ENCODE measurements around the gene MTREX. TPM values are rescaled to one million over a fixed set of nuclear protein-coding genes. Genes with fewer than 3 reads are reported as not detected.

Gene MTREX
- total RNA-seq, 2 experiments from 2014 or later: 50.9 to 54.5 TPM

GRCh38 chr5:55350754-55351153 is 43.0 kb downstream of the MTREX start:
- CTCF ChIA-PET: no interaction called here

DNA sequence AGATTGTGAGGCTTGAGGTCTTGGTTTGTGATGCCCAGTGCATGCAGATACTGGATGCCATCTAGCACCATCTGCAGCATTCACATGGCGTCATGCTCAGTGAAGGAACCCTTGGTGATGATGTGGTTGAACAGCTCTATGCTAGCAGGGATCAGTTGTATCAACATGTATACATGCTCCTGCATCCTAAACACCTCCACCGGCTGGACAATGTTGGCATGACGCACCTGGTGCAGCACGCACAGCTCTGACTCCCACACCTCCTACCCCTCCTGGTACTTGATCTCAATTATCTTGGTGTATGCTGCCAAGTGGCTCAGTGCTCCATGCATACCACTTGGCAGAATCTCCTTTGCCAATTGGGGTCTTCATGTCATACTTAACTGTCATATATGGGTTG is 49.1 kb downstream of the MTREX start:
- Histone ChIP-seq H3K27ac (ENCODE audit: low read depth in 1 of 2, low read length in 2 of 2) (no peak overlapping the region), H3K4me1 (ENCODE audit: insufficient read depth, low read length) (no peaks in the 10 kb centered on the region), H3K9me3 (ENCODE audit: control insufficient read depth in 1 of 2, insufficient read depth in 1 of 2, low read length in 2 of 2) (no peaks in the 10 kb centered on the region), H3K36me3 (ENCODE audit: insufficient read depth, low read length) (peaks cover 84% of the 10 kb centered on the region), H3K4me3 (ENCODE audit: low read length) (no peak overlapping the region), H3K27me3 (ENCODE audit: control insufficient read depth in 1 of 2, insufficient read depth in 2 of 2, low read length in 2 of 2) (no peaks in the 10 kb centered on the region)
- no peak for ATAC-seq (ENCODE audit: poor library complexity)
- Mint-ChIP-seq H3K27ac (no peak overlapping the region), H3K36me3 (ENCODE audit: low read depth) (peaks cover 82% of the 10 kb centered on the region), H3K9me3 (no peaks in the 10 kb centered on the region), H3K4me1 (ENCODE audit: low read depth) (no peaks in the 10 kb centered on the region), H3K4me3 (no peak overlapping the region), H3K27me3 (no peaks in the 10 kb centered on the region)
- TF ChIP-seq, protein P1, sequence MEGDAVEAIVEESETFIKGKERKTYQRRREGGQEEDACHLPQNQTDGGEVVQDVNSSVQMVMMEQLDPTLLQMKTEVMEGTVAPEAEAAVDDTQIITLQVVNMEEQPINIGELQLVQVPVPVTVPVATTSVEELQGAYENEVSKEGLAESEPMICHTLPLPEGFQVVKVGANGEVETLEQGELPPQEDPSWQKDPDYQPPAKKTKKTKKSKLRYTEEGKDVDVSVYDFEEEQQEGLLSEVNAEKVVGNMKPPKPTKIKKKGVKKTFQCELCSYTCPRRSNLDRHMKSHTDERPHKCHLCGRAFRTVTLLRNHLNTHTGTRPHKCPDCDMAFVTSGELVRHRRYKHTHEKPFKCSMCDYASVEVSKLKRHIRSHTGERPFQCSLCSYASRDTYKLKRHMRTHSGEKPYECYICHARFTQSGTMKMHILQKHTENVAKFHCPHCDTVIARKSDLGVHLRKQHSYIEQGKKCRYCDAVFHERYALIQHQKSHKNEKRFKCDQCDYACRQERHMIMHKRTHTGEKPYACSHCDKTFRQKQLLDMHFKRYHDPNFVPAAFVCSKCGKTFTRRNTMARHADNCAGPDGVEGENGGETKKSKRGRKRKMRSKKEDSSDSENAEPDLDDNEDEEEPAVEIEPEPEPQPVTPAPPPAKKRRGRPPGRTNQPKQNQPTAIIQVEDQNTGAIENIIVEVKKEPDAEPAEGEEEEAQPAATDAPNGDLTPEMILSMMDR (IDR thresholded peaks at IDR 0.05): no peak
- POLR2A ChIA-PET: no interaction called here
- CTCF ChIA-PET: no interaction called here
- no peak for DNase-seq
- intact Hi-C loops (cut with DNase I, micrococcal nuclease): no loop called here

More at GRCh38 chr5:55350754-55351153, 43.0 kb downstream of the MTREX start:
- no peaks in the 10 kb centered on the region for H3K9me3 ChIP-seq (ENCODE audit: control insufficient read depth in 1 of 2, insufficient read depth in 1 of 2, low read length in 2 of 2)
- no peaks in the 10 kb centered on the region for H3K4me1 ChIP-seq (ENCODE audit: insufficient read depth, low read length)
- POLR2A ChIA-PET: no interaction called here
- H3K27me3 ChIP-seq (ENCODE audit: control insufficient read depth in 1 of 2, insufficient read depth in 2 of 2, low read length in 2 of 2): no peaks in the 10 kb centered on the region
- Mint-ChIP-seq H3K9me3 (no peaks in the 10 kb centered on the region), H3K27me3 (no peaks in the 10 kb centered on the region), H3K4me3 (no peak overlapping the region), H3K4me1 (ENCODE audit: low read depth) (peaks cover 6% of the 10 kb centered on the region), H3K36me3 (ENCODE audit: low read depth) (peaks cover 88% of the 10 kb centered on the region), H3K27ac (no peak overlapping the region)
- H3K4me3 ChIP-seq (ENCODE audit: low read length): no peak overlapping the region
- H3K27ac ChIP-seq (ENCODE audit: low read depth in 1 of 2, low read length in 2 of 2): no peak overlapping the region
- intact Hi-C loops (cut with DNase I, micrococcal nuclease): no loop called here
- no peak for ATAC-seq (ENCODE audit: poor library complexity)
- DNase-seq: no peak
- peaks cover 88% of the 10 kb centered on the region for H3K36me3 ChIP-seq (ENCODE audit: insufficient read depth, low read length)
- TF ChIP-seq, protein P1 (IDR thresholded peaks at IDR 0.05): no peak

- H3K27me3 Mint-ChIP-seq: no peaks in the 10 kb centered on the region
- peaks cover 77% of the 10 kb centered on the region for H3K36me3 Mint-ChIP-seq (ENCODE audit: low read depth)
- TF ChIP-seq, protein P1 (IDR thresholded peaks at IDR 0.05): no peak
- H3K4me3 ChIP-seq (ENCODE audit: low read length): no peak overlapping the region
- no peaks in the 10 kb centered on the region for H3K9me3 ChIP-seq (ENCODE audit: control insufficient read depth in 1 of 2, insufficient read depth in 1 of 2, low read length in 2 of 2)
- no peak overlapping the region for H3K27ac Mint-ChIP-seq
- no peaks in the 10 kb centered on the region for H3K4me1 ChIP-seq (ENCODE audit: insufficient read depth, low read length)
- H3K4me1 Mint-ChIP-seq (ENCODE audit: low read depth): no peaks in the 10 kb centered on the region
- H3K36me3 ChIP-seq (ENCODE audit: insufficient read depth, low read length): peaks cover 54% of the 10 kb centered on the region
- no peaks in the 10 kb centered on the region for H3K9me3 Mint-ChIP-seq
- ChIA-PET CTCF (no interaction called here), POLR2A (no interaction called here)
- H3K27ac ChIP-seq (ENCODE audit: low read depth in 1 of 2, low read length in 2 of 2): no peak overlapping the region
- no peaks in the 10 kb centered on the region for H3K27me3 ChIP-seq (ENCODE audit: control insufficient read depth in 1 of 2, insufficient read depth in 2 of 2, low read length in 2 of 2)
- no peak for DNase-seq
- ATAC-seq (ENCODE audit: poor library complexity): no peak
- H3K4me3 Mint-ChIP-seq: no peak overlapping the region
- intact Hi-C loops (cut with DNase I, micrococcal nuclease): no loop called here
Measured at GRCh38 chr5:55360190-55360589, 52.4 kb downstream of the MTREX start.
